Stomach (tissue), 19 donors: ENCODE results near the gene FLACC1. TPM values are rescaled to one million over a fixed set of nuclear protein-coding genes. Genes with fewer than 3 reads are reported as not detected.
A peak's percentile ranks its signal among the peaks of the same experiment; 100 is the strongest.

Experiments
- DNase-seq, 2 donors: peaks; one replicate each; pipeline versions ENCODE4 v3.0.0 to v3.0.0-alpha.2; 2013 to 2019
- H3K27ac ChIP-seq, 5 donors: fragments of 200-600 bp in 4 of 5; sonication (generic) in 4 of 5; one replicate each; pipeline ENCODE4 v1.5.1; 2013 to 2019; ENCODE audit warnings: mild to moderate bottlenecking in 1 of 5, moderate library complexity in 1 of 5
- H3K27me3 ChIP-seq, 3 donors: fragments of 200-600 bp; sonication (generic); one replicate each; pipeline ENCODE4 v1.5.1; 2017 to 2019; ENCODE audit warnings: mixed run types in 1 of 3
- H3K36me3 ChIP-seq, 4 donors: fragments of 200-600 bp; sonication (generic); 1 replicate in 3 of 4; 2 replicates in 1 of 4; pipeline ENCODE4 v1.5.1; 2016 to 2019
- H3K4me1 ChIP-seq, 4 donors: fragments of 200-600 bp; sonication (generic); one replicate each; pipeline ENCODE4 v1.5.1; 2016 to 2019
- H3K4me3 ChIP-seq, 4 donors: fragments of 200-600 bp; sonication (generic) in 3 of 4; one replicate each; pipeline ENCODE4 v1.5.1; 2016 to 2019; ENCODE audit warnings: mild to moderate bottlenecking in 1 of 4
- H3K9me3 ChIP-seq, 4 donors: fragments of 200-600 bp; sonication (generic); one replicate each; pipeline ENCODE4 v1.5.1; 2016 to 2019
- CTCF ChIP-seq, 7 experiments: fragments of 450-650 bp in 4 of 7; fragments of 200-600 bp in 3 of 7; sonication (generic) in 3 of 7; IDR thresholded peaks; one replicate each; pipeline ENCODE4 v1.5.1; 2016 to 2019; ENCODE audit warnings: antibody characterized with exemption in 7 of 7, control low read depth in 2 of 7, mild to moderate bottlenecking in 1 of 7
- EP300 ChIP-seq: sonication (generic); formaldehyde crosslinking; IDR thresholded peaks from one replicate; pipeline ENCODE4 v1.6.1; 2017; ENCODE audit warnings: antibody characterized with exemption
- POLR2A ChIP-seq, 4 donors: fragments of 450-650 bp; IDR thresholded peaks; one replicate each; pipeline ENCODE4 v1.6.1; 2016; ENCODE audit warnings: antibody characterized with exemption in 4 of 4, control low read depth in 2 of 4, mild to moderate bottlenecking in 1 of 4, moderate library complexity in 1 of 4
- POLR2AphosphoS5 ChIP-seq, 3 donors: sonication (generic); formaldehyde crosslinking; IDR thresholded peaks; one replicate each; pipeline ENCODE4 v1.6.1; 2016; ENCODE audit warnings: antibody characterized with exemption in 3 of 3
- WGBS, 5 donors: extraction: QIAGEN DNeasy Blood & Tissue Kit in 3 of 5; methylation state at CpG; one replicate each; pipeline versions ENCODE4 v1.1.5 to v1.1.7; 2013 to 2018; 5-methylcytosine and 5-hydroxymethylcytosine counted together
- intact Hi-C: fragments of 100-400 bp; cut with DNase I; formaldehyde crosslinking; loops from one replicate; pipeline ENCODE4 v1.15.1; 2023; ENCODE audit warnings: low total_unique reads
- long read RNA-seq, 10 donors: transcript quantifications; one replicate each; lab custom pipeline, GENCODE V29; 2026
- polyA plus RNA-seq, 3 donors: library from polyadenylated mRNA; stranded (reverse); fragments of 200-250 nt; gene quantifications; one replicate each; pipeline ENCODE4 v1.2.3, GENCODE V29; 2013
- total RNA-seq, 5 donors: library from RNA; depleted of rRNA; stranded (reverse); fragments of >200 nt; gene quantifications; one replicate each; pipeline versions ENCODE4 v1.1.0 to v1.2.3, GENCODE V29; 2014 to 2016
- donor health status: healthy with polysubstance abuse.
- donor health status: Bipolar disorder and iron deficiency.
- donor health status: healthy.

FLACC1 gene
- total RNA-seq (10 to 100 TPM in 1 of 5 donors, 1 to 10 TPM in 2, not detected in 2; 1.8 to 21.6 (median 4.9) TPM), polyA plus RNA-seq (under 1 TPM in 2 of 3 donors, not detected in 1; 0.13 to 0.46 TPM)
- long read RNA-seq, donor 1 = 0 reads
- long read RNA-seq, donor 2 = 0 reads
- long read RNA-seq, donor 3 = 0 reads
- long read RNA-seq, donor 4 = 0 reads
- long read RNA-seq, donor 5 = 0 reads
- long read RNA-seq, donor 6 = 0 reads
- long read RNA-seq, donor 7 = 0 reads
- long read RNA-seq, donor 8 = 0 reads
- long read RNA-seq, donor 9 = 0 reads
- long read RNA-seq, donor 10 = 0 reads

GRCh38 chr2:201357221-201357620 lies at the start of gene FLACC1:
Gene FLACC1 (minus strand): TSS chr2:201357345. CDS start chr2:201351404, 5,941 bp downstream.
- no peaks in the 10 kb centered on the region for H3K9me3 ChIP-seq
- H3K27ac ChIP-seq = peak within 1 kb of the TSS in 1 of 5 donors; percentile 4
- H3K27me3 ChIP-seq = no peaks in the 10 kb centered on the region
- H3K4me1 ChIP-seq = peaks cover 0 to 4% (median 2%) of the 10 kb centered on the region in 4 donors
- 56 to 83% (median 72%) methylated on average over 1 of the region's 1 CpG for WGBS, 5 donors
- H3K36me3 ChIP-seq = peaks cover 0 to 27% (median 17%) of the 10 kb centered on the region in 4 donors
- intact Hi-C loops = no loop called here
- TF ChIP-seq POLR2AphosphoS5 (IDR thresholded peaks at IDR 0.05) (no peak), EP300 (no peak), POLR2A (IDR thresholded peaks at IDR 0.05) (no peak), CTCF (IDR thresholded peaks at IDR 0.05) (no peak)
- no peak within 1 kb of the TSS for H3K4me3 ChIP-seq
- DNase-seq = peak in 1 of 2 donors; percentile 88

- intact Hi-C loops = no loop called here
- Histone ChIP-seq H3K4me1 (peaks cover 16 to 74% (median 47%) of the 10 kb centered on the region in 4 donors), H3K9me3 (no peaks in the 10 kb centered on the region), H3K4me3 (no peak overlapping the region), H3K36me3 (no peaks in the 10 kb centered on the region), H3K27ac (peak overlapping the region in 3 of 5 donors; percentile 25 to 82 (median 67)), H3K27me3 (no peaks in the 10 kb centered on the region)
- peak in 1 of 2 donors; percentile 81 for DNase-seq
- TF ChIP-seq POLR2AphosphoS5 (IDR thresholded peaks at IDR 0.05) (peak in 2 of 3 donors; percentile 28 to 67), EP300 (no peak)
- 19 to 26% (median 22%) methylated on average over 3 of the region's 3 CpGs for WGBS, 5 donors
Measured at GRCh38 chr2:201406077-201406662, 49.0 kb upstream of the FLACC1 start.

GRCh38 chr2:201404699-201405280 lies 47.6 kb upstream of the FLACC1 start:
- peaks cover 16 to 73% (median 45%) of the 10 kb centered on the region in 4 donors for H3K4me1 ChIP-seq
- peaks cover 0 to under 1% (median 0%) of the 10 kb centered on the region in 4 donors for H3K36me3 ChIP-seq
- no peak overlapping the region for H3K4me3 ChIP-seq
- peak overlapping the region in 1 of 5 donors; percentile 12 for H3K27ac ChIP-seq
- H3K27me3 ChIP-seq = no peaks in the 10 kb centered on the region
- TF ChIP-seq POLR2A (IDR thresholded peaks at IDR 0.05) (no peak), EP300 (no peak), POLR2AphosphoS5 (IDR thresholded peaks at IDR 0.05) (no peak), CTCF (IDR thresholded peaks at IDR 0.05) (no peak)
- 58 to 79% (median 64%) methylated on average over 3 of the region's 3 CpGs for WGBS, 5 donors
- intact Hi-C loops = no loop called here
- no peak for DNase-seq
- H3K9me3 ChIP-seq = no peaks in the 10 kb centered on the region

GRCh38 chr2:201403880-201404279 lies 46.7 kb upstream of the FLACC1 start:
- intact Hi-C loops = no loop called here
- H3K9me3 ChIP-seq = no peaks in the 10 kb centered on the region
- H3K4me3 ChIP-seq = no peak overlapping the region
- no peak for TF ChIP-seq EP300
- TF ChIP-seq CTCF (IDR thresholded peaks at IDR 0.05) = no peak
- TF ChIP-seq POLR2AphosphoS5 (IDR thresholded peaks at IDR 0.05) = no peak
- no peak for TF ChIP-seq POLR2A (IDR thresholded peaks at IDR 0.05)
- H3K27ac ChIP-seq = peak overlapping the region in 1 of 5 donors; percentile 10
- H3K27me3 ChIP-seq = no peaks in the 10 kb centered on the region
- peaks cover 16 to 66% (median 41%) of the 10 kb centered on the region in 4 donors for H3K4me1 ChIP-seq
- WGBS, 5 donors = 72 to 81% (median 79%) methylated on average over 3 of the region's 3 CpGs
- no peak for DNase-seq
- peaks cover 0 to 8% (median 5%) of the 10 kb centered on the region in 4 donors for H3K36me3 ChIP-seq
